Dendritic cell treated with granulocyte-macrophage colony-stimulating factor and Interleukin-4, amounts not matched to agents 40 ng/mL and 50 ng/mL, for 4 days (primary cell): ENCODE measurements around the gene RPL27.

Experiments
- H3K27ac Mint-ChIP-seq: one replicate; pipeline ENCODE4 v1.8.0; 2022; ENCODE audit warnings: mild to moderate bottlenecking, mixed read lengths
- H3K27me3 Mint-ChIP-seq: one replicate; pipeline ENCODE4 v1.8.0; 2022; ENCODE audit warnings: mild to moderate bottlenecking, mixed read lengths
- H3K36me3 Mint-ChIP-seq: one replicate; pipeline ENCODE4 v1.8.0; 2022; ENCODE audit warnings: low read depth, mixed read lengths
- H3K4me1 Mint-ChIP-seq: one replicate; pipeline ENCODE4 v1.8.0; 2022; ENCODE audit warnings: low read depth, mixed read lengths
- H3K4me3 Mint-ChIP-seq: one replicate; pipeline ENCODE4 v1.8.0; 2022; ENCODE audit warnings: mild to moderate bottlenecking, moderate library complexity, mixed read lengths
- H3K9me3 Mint-ChIP-seq: one replicate; pipeline ENCODE4 v1.8.0; 2022; ENCODE audit warnings: mixed read lengths
- intact Hi-C: fragments of 100-400 bp; cut with micrococcal nuclease; formaldehyde crosslinking; loops from one replicate; pipeline ENCODE4 v1.15.0; 2022

The RPL27 gene

DNA sequence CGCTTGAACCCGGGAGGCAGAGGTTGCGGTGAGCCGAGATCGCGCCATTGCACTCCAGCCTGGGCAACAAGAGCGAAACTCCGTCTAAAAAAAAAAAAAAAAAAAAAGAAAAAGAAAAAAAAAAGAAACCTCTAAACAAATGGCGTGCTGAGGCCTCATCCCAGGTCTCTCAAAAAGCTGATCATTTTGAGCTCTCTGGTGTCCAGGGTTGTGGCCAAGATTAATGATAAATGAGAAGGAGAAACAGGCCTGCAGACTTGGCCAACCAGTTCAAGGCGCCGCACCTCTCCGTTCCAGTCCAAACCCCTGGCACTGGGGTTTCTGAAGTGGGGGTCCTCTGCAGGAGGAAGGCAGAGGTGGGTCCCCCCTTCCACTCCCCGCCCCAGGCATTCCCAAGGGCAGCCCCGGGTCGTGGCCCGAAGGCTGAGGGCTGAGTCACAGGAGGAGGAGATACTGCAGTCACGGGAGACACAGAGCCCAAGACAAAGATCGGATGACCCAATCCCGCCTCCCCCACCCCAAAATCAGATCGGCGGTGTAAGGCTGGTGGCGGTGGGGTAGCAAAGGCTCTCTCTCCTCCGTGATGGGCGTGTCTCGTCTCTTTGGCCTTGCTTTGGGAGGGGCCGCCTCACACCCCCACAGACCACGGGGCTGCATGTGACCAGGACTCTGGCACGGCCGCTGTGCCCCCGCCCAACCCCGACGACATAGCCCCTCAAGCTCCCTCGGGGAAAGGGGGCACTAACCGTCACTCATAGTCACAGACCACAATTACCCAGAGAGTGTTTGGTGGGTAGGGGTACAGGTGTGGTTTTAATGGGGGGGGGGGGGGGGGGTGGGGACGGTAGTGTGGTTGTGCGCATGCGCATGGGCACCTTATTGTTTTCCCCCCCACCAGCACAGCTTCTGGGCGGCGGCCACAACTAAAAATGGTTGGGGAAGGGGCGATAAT, 22.8 kb downstream of the RPL27 start:
- Mint-ChIP-seq H3K36me3 (peaks cover 60% of the 10 kb centered on the region), H3K9me3 (no peaks in the 10 kb centered on the region), H3K4me1 (peaks cover 54% of the 10 kb centered on the region), H3K27ac (peak overlapping the region; percentile 91), H3K4me3 (peak overlapping the region; percentile 98), H3K27me3 (peaks cover 13% of the 10 kb centered on the region)
- intact Hi-C loops, result loop anchor here (5.0 kb wide), 1 partner anchor 106 kb away; the partner anchor contains the start of gene BRCA1

DNA sequence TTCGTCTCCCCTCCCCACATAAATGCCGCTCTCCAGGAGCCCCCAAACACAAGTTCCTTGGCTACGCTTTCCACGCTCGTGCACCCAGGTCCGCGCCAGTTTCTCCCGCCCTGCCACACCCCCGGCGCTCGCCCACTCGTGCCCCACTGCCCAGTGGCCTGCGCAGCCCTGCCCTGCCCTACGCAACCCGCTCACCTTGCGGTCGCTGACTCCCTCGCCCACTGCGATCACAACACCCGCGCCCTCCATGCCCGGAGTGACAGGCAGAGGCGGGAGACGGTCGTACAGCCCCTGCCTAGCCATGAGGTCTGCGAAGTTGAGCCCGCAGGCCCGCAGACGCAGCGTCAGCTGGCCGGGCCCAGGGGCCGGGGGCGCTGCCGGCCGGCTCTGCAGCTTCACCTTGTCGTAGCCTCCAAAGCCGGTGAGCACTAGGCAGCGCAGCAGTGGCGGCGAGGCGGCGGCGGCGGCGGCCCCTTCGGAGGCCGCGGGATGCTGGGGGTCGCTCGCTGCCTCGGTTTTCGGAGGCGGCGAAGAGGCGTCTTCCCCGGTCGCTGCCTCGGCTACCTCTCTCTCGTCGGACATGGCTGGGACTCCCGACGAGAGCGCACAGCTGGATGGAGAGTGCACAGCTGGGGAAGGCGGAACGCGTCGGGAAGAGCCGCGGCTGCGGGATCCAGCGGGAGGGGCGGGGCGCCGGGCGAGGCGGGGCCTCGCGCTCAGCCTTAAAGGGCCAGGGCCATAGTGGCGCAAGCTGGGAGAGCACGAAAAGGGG, 23.7 kb downstream of the RPL27 start, which contains the start of gene VAT1:
Gene VAT1 (minus strand): TSS at position 645 of the 772 bp plus-strand sequence. CDS start 63 bp downstream, at position 582.
- Mint-ChIP-seq H3K27me3 (peaks cover 13% of the 10 kb centered on the region), H3K9me3 (no peaks in the 10 kb centered on the region), H3K4me3 (peak within 1 kb of the TSS; percentile 98), H3K27ac (peak within 1 kb of the TSS; percentile 91), H3K4me1 (peaks cover 48% of the 10 kb centered on the region), H3K36me3 (peaks cover 51% of the 10 kb centered on the region)
- intact Hi-C loops, result loop anchor here (5.0 kb wide), 1 partner anchor 105 kb away; the partner anchor contains the start of gene BRCA1

DNA sequence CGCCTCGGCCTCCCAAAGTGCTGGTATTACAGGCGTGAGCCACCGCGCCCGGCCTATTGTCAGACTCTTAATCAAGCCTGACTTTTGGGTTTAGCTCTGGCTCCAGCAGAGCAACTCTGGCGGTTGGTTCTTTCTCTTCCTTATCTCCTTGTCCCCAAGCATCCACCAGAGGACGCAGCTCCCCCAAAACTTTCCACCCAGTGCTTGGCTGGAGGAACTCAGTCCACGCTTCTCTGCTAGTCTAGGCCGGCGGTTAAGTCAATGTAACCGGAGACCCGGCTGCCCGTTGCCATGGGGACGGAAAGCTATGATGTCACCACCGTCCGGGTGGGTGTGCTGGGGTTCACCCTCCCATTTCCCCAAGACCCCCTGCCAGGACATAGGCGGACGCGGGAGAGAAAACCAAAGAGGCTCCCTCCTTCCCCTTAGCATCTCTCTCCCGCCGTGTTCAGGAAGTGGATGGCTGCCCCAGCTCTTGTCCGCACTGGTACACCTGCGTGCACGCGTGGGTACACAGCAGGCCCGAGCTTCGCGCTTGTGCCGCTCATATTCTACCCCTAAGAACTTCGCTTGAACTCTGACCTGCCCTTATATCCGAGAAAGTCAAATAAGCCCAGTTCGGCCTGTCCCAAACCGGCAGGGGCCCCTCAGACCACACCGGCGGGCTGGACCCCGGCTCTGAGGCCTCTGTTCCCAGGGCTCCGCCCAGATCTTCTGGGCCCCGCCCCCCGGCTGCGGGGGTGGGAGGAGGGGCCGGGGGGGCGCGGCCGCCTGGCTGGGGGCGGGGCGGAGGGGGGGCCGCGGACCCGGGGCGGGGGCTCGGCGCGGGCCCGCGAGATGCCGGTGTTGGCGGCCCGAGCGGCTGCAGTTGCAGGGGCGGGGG, 26.4 kb downstream of the RPL27 start, which contains the start of gene RND2:
Gene RND2 (plus strand): TSS at position 825 of the 883 bp plus-strand sequence. CDS start 117 bp downstream, outside the sequence.
- peak within 1 kb of the TSS; percentile 83 for H3K27ac Mint-ChIP-seq
- H3K9me3 Mint-ChIP-seq, result no peaks in the 10 kb centered on the region
- H3K27me3 Mint-ChIP-seq, result peaks cover 16% of the 10 kb centered on the region
- H3K36me3 Mint-ChIP-seq, result peaks cover 27% of the 10 kb centered on the region
- H3K4me3 Mint-ChIP-seq, result peak within 1 kb of the TSS; percentile 79
- peaks cover 42% of the 10 kb centered on the region for H3K4me1 Mint-ChIP-seq
- intact Hi-C loops, result loop anchor here (2.0 to 5.0 kb wide), 2 partner anchors 103 to 144 kb away; partner anchors contain the start of gene BRCA1

DNA sequence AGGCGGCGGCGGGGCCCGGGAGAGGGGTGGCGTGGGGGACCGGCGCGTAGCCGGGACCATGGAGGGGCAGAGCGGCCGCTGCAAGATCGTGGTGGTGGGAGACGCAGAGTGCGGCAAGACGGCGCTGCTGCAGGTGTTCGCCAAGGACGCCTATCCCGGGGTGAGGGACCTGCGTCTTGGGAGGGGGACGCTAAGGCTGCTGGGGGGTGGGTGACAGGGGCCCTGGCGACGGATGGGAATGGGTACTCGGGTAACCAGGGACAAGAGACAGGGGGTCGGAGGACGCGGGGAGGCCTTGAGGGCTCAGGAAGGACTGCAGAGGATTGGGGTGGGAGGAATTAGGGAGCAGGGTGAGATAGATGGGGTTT, 27.1 kb downstream of the RPL27 start:
- peaks cover 20% of the 10 kb centered on the region for H3K36me3 Mint-ChIP-seq
- intact Hi-C loops, result loop anchor here (2.0 kb wide), 1 partner anchor 144 kb away; no protein-coding TSS in a partner anchor
- H3K4me3 Mint-ChIP-seq, result peak overlapping the region; percentile 34
- peaks cover 16% of the 10 kb centered on the region for H3K27me3 Mint-ChIP-seq
- peak overlapping the region; percentile 83 for H3K27ac Mint-ChIP-seq
- no peaks in the 10 kb centered on the region for H3K9me3 Mint-ChIP-seq
- H3K4me1 Mint-ChIP-seq, result peaks cover 36% of the 10 kb centered on the region

DNA sequence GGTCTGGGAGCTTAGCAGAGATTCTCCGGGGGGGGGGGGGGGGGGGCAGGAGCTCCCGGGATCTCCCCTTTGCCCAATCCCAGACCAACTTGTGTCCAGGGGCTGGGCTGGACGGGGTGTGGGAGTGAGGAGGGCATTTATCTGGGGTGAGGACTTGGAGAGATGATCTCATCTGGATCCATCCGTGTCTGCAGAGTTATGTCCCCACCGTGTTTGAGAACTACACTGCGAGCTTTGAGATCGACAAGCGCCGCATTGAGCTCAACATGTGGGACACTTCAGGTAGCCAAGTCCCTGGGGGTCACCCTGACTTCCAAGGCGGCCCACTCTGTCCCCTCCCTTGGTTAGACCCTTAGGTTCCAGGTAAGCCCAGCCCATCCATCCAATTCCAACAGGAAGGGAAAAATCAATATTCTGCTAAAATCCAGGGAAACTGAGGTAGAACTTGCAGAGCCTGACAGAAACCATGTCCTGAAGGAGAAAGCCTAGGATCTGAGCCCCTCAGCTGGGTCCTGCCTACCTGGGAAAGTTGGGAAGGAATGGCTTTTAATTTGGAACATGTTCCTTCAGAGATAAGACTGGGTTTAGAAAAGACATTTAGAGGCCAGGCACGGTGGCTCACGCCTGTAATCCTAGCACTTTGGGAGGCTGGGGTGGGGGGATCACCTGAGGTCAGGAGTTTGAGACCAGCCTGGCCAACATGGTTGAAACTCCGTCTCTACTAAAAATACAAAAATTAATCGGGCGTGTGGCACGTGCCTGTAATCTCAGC, 27.7 kb downstream of the RPL27 start:
- Mint-ChIP-seq H3K4me1 (peaks cover 30% of the 10 kb centered on the region), H3K4me3 (peak overlapping the region; percentile 34), H3K36me3 (peaks cover 14% of the 10 kb centered on the region), H3K27me3 (peaks cover 16% of the 10 kb centered on the region), H3K27ac (no peak overlapping the region), H3K9me3 (no peaks in the 10 kb centered on the region)
- intact Hi-C loops, result loop anchor here (2.0 kb wide), 1 partner anchor 143 kb away; no protein-coding TSS in a partner anchor

DNA sequence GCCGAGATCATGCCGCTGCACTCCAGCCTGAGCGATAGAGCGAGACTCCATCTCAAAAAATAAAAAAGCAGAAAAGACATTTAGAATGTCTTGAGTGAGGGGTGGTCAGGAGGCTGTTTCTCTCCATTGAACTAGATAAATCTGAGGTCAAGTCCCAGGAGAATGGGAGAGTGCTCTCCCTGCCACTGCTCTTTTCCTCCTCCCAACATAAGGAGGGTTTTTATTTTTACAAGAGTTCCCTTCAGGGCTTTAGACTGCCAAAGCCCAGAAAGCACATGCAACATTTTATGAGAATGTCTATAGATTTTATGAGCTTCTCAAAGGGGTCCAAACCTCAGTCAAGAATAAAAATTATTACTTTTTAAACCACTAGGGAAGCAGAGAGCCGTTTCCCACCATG, 28.4 kb downstream of the RPL27 start:
- H3K27ac Mint-ChIP-seq, result no peak overlapping the region
- no peaks in the 10 kb centered on the region for H3K9me3 Mint-ChIP-seq
- H3K4me1 Mint-ChIP-seq, result peaks cover 26% of the 10 kb centered on the region
- intact Hi-C loops, result no loop called here
- H3K4me3 Mint-ChIP-seq, result no peak overlapping the region
- peaks cover 16% of the 10 kb centered on the region for H3K27me3 Mint-ChIP-seq
- peaks cover 7% of the 10 kb centered on the region for H3K36me3 Mint-ChIP-seq

DNA sequence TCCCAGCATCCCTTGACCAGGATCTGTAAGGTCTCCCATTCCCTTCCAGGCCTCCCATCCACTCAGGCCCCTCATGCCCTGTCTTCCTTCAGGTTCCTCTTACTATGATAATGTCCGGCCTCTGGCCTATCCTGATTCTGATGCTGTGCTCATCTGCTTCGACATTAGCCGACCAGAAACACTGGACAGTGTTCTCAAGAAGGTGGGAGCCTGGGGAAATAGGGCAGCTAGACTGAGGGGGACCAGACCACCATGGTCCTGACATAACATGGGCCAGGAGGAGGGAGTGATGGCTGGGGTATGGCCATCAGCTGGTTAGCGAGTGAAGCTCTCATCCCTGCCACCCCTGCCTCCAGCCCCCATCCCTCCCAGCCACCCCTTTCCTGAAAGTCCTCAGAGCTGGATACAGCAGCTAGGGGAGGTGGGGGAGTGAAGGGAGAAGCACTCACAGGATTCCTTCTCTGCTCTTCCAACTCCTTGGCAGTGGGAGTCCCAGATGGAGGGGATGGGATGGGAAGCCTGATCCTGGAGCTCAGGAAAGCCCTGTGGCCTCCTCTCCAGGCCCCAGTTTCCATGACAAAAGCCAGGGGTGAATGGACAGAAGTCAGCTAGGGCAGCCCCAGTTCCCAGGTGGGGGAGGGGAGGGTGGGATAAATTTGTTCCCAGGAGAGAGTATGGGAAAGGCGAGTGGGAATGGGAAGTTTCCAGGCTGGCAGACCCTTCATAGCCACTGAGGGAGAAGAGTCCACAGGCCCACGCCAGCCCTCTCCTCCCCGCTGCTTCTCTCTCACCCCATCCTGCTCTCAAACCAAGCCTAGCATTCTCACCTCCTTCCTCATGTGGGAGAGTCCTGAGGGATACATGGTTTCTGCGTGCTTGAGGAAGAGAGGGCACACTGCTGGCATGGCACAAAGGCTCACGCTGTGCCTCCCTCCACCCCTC, 29.1 kb downstream of the RPL27 start:
- Mint-ChIP-seq H3K4me3 (no peak overlapping the region), H3K27ac (no peak overlapping the region), H3K27me3 (peaks cover 16% of the 10 kb centered on the region), H3K4me1 (peaks cover 26% of the 10 kb centered on the region), H3K36me3 (no peaks in the 10 kb centered on the region), H3K9me3 (no peaks in the 10 kb centered on the region)
- intact Hi-C loops, result no loop called here

DNA sequence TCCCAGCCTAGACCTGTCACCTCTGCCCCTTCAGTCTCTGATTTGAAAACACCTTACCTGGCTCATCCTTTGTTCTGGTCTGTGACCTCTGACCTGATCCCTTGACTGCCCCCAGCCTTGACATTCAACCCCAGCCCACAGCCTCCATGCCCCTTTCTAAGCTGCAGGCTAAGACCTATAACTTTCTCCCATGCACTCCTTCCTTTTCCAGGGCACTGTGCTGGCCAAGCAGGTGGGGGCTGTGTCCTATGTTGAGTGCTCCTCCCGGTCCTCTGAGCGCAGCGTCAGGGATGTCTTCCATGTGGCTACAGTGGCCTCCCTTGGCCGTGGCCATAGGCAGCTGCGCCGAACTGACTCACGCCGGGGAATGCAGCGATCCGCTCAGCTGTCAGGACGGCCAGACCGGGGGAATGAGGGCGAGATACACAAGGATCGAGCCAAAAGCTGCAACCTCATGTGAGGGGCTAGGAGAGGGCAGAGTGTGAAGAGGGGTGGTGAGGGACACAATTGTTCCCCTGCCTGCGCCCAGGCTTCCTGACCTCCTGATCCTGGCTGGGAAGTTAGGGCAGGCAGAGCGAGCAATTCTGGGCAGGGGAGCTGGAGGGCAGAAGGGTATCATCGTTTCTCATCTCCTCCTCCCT, 30.1 kb downstream of the RPL27 start:
- no peaks in the 10 kb centered on the region for H3K9me3 Mint-ChIP-seq
- no peak overlapping the region for H3K27ac Mint-ChIP-seq

DNA sequence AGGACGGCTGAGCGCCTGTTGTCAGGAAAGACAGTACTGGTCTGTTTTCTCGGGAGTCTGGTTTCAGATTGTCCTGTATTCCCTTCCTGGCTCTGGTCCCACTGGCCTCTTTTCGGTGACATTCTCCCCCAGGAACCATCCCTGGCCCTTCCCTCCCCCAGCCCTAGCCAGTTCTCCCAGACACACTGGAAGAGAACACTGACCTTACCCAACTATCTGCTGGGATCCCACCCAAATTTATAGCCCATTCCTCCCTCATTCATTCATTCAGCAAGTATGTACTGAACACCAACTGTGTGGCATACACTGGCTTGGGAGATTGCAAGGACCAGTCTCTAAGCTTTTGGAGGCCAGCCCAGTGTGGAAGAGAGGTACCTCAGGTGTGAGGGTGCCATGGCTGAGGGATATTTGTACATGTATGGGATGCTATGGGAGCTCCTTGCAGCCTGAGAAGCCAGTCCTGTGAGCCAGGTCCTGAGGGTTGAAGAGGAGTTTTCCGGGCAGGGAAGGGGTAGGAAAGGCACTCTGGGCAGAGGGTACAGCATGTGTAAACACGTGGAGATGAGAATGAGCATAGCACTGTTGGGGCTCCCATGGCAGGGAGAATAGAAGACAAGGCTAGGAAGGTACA, 32.0 kb downstream of the RPL27 start:
- Mint-ChIP-seq H3K27ac (no peak overlapping the region), H3K4me1 (peaks cover 15% of the 10 kb centered on the region), H3K9me3 (no peaks in the 10 kb centered on the region), H3K4me3 (no peak overlapping the region), H3K36me3 (no peaks in the 10 kb centered on the region), H3K27me3 (peaks cover 6% of the 10 kb centered on the region)
- intact Hi-C loops, result no loop called here

More for the DNA sequence above, 30.1 kb downstream of the RPL27 start:
- H3K36me3 Mint-ChIP-seq, result no peaks in the 10 kb centered on the region
- H3K4me3 Mint-ChIP-seq, result no peak overlapping the region
- H3K27me3 Mint-ChIP-seq, result peaks cover 16% of the 10 kb centered on the region
- intact Hi-C loops, result no loop called here
- H3K4me1 Mint-ChIP-seq, result peaks cover 26% of the 10 kb centered on the region

DNA sequence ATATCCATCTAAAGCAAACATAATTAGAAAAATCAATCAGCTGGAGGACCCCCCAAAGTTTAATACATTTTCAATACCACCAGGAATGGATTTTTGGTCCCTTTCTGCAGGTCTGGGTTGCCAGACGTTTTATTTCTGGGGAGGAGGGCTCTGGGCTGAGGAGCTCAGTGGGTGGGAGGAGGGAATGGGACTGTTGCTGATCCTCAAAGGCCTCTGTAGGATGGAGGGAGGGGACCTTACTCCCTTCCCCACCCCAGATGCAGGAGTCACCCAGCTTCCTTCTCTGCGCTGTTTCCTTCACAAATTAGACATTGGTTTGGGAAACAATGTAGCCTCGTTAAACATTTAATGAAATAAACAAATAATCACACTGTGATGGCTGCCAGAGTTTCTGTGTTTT, 33.4 kb downstream of the RPL27 start:
- Mint-ChIP-seq H3K4me1 (peaks cover 12% of the 10 kb centered on the region), H3K36me3 (no peaks in the 10 kb centered on the region), H3K4me3 (no peak overlapping the region), H3K9me3 (no peaks in the 10 kb centered on the region), H3K27ac (no peak overlapping the region), H3K27me3 (peaks cover 3% of the 10 kb centered on the region)
- intact Hi-C loops, result no loop called here
